Bronchus fibroblast of lung (primary cell): Measurements from ENCODE around the gene HBB. TPM values are rescaled to one million over a fixed set of nuclear protein-coding genes. Genes with fewer than 3 reads are reported as not detected.

Experiments used
- total RNA-seq: library from RNA; depleted of rRNA; stranded (reverse); fragments of >200 nt; gene quantifications from 2 replicates; pipeline ENCODE4 v1.2.3, GENCODE V29; 2015

The HBB gene
- not detected in 2 replicates for total RNA-seq

GRCh38 chr11:5226732-5227310, at the start of gene HBB:
Gene HBB (minus strand): TSS chr11:5227071. CDS start chr11:5227021, 50 bp downstream.

GRCh38 chr11:5269715-5270147, 42.9 kb upstream of the HBB start, which contains the start of gene HBE1:
Gene HBE1 (minus strand): TSS chr11:5269945. CDS start chr11:5269890, 55 bp downstream.

GRCh38 chr11:5254646-5255413, 28.0 kb upstream of the HBB start, which contains the start of gene HBG2:
Gene HBG2 (minus strand): TSS chr11:5254781. CDS start chr11:5254728, 53 bp downstream.

DNA sequence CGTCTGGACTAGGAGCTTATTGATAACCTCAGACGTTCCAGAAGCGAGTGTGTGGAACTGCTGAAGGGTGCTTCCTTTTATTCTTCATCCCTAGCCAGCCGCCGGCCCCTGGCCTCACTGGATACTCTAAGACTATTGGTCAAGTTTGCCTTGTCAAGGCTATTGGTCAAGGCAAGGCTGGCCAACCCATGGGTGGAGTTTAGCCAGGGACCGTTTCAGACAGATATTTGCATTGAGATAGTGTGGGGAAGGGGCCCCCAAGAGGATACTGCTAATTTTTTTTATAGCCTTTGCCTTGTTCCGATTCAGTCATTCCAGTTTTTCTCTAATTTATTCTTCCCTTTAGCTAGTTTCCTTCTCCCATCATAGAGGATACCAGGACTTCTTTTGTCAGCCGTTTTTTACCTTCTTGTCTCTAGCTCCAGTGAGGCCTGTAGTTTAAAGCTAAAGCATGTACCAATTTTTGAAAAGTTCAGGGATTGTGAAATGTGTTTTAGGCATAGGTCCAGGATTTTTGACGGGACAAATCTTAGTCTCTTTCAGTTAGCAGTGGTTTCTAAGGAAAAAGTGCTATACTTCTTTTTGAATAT, 23.0 kb upstream of the HBB start, which contains the start of gene HBG1:
TSS of gene HBG1 (minus strand) at position 51 of the 590 bp plus-strand sequence. CDS start 53 bp downstream, outside the sequence.

DNA sequence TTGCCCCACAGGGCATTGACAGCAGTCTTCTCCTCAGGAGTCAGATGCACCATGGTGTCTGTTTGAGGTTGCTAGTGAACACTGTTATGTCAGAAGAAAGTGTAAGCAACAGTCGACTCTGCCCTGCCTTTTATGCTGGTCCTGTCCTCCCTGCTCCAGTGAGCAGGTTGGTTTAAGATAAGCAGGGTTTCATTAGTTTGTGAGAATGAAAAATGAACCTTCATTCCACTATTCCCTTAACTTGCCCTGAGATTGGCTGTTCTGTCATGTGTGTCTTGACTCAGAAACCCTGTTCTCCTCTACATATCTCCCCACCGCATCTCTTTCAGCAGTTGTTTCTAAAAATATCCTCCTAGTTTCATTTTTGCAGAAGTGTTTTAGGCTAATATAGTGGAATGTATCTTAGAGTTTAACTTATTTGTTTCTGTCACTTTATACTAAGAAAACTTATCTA, 7.5 kb upstream of the HBB start, which contains the start of gene HBD:
TSS of gene HBD (minus strand) at position 103 of the 454 bp plus-strand sequence. CDS start at position 53, 50 bp downstream.

GRCh38 chr11:5200582-5200981, 26.3 kb downstream of the HBB start, which contains the start of gene OR51V1:
Gene OR51V1 (minus strand): TSS chr11:5200682. CDS start chr11:5200682, 0 bp downstream.

Other genes with a start within 250 kb of the HBB start
- gene OR51L1, start 232.2 kb downstream of the HBB start, total RNA-seq, result not detected in 2 replicates
- not detected in 2 replicates for gene OR52J3, start 180.5 kb downstream of the HBB start, total RNA-seq
- not detected in 2 replicates for gene OR52E2, start 167.4 kb downstream of the HBB start, total RNA-seq
- gene OR52E1, start 157.5 kb downstream of the HBB start, total RNA-seq, result not detected in 2 replicates
- gene OR52A5, start 88.7 kb downstream of the HBB start, total RNA-seq, result not detected in 2 replicates
- gene OR52A1, start 72.3 kb downstream of the HBB start, total RNA-seq, result not detected in 2 replicates
- not detected in 2 replicates for gene OR51V1, start 26.4 kb downstream of the HBB start, total RNA-seq
- not detected in 2 replicates for gene HBD, start 7.4 kb upstream of the HBB start, total RNA-seq
- gene HBG1, start 22.8 kb upstream of the HBB start, total RNA-seq, result not detected in 2 replicates
- not detected in 2 replicates for gene HBG2, start 27.7 kb upstream of the HBB start, total RNA-seq
- 0.89 TPM in 1 of 2 replicates, not detected in the other for gene HBE1, start 42.9 kb upstream of the HBB start, total RNA-seq
- gene OR51B4, start 74.9 kb upstream of the HBB start, total RNA-seq, result not detected in 2 replicates
- not detected in 2 replicates for gene OR51B2, start 97.2 kb upstream of the HBB start, total RNA-seq
- gene OR51B5, start 116.5 kb upstream of the HBB start, total RNA-seq, result not detected in 2 replicates
- gene OR51B6, start 124.4 kb upstream of the HBB start, total RNA-seq, result not detected in 2 replicates
- not detected in 2 replicates for gene OR51M1, start 156.7 kb upstream of the HBB start, total RNA-seq
- not detected in 2 replicates for gene OR51Q1, start 195.0 kb upstream of the HBB start, total RNA-seq
- gene OR51I1, start 214.4 kb upstream of the HBB start, total RNA-seq, result not detected in 2 replicates
- gene OR51I2, start 222.3 kb upstream of the HBB start, total RNA-seq, result not detected in 2 replicates